NT2/D1 (cell line): Measurements from ENCODE around the gene HTR7.
A peak's percentile ranks its signal among the peaks of the same experiment; 100 is the strongest.

Source experiments
- DNase-seq: peaks from one replicate; pipeline ENCODE4 v3.0.0-alpha.2; 2011; ENCODE audit warnings: low read depth, low spot score
- H3K27me3 ChIP-seq: 2 replicates; pipeline ENCODE4 v1.6.0; 2011; ENCODE audit warnings: mild to moderate bottlenecking; ENCODE audit not compliant: insufficient read length, insufficient read depth
- H3K36me3 ChIP-seq: 2 replicates; pipeline ENCODE4 v1.6.1; 2011; ENCODE audit warnings: mild to moderate bottlenecking, low read length, mixed read lengths; ENCODE audit not compliant: insufficient read depth, insufficient read length
- H3K4me1 ChIP-seq: 2 replicates; pipeline ENCODE4 v1.5.1; 2011; ENCODE audit not compliant: insufficient read depth, insufficient read length
- H3K4me3 ChIP-seq: 2 replicates; pipeline ENCODE4 v1.5.1; 2011; ENCODE audit warnings: low read depth; ENCODE audit not compliant: insufficient read length
- H3K9ac ChIP-seq: 2 replicates; pipeline ENCODE4 v1.6.0; 2011; ENCODE audit warnings: low read depth; ENCODE audit not compliant: insufficient read length
- H3K9me3 ChIP-seq: 2 replicates; pipeline ENCODE4 v1.5.1; 2011; ENCODE audit warnings: mild to moderate bottlenecking, low read length; ENCODE audit not compliant: insufficient read depth
- SUZ12 ChIP-seq: IDR thresholded peaks from 2 replicates; pipeline ENCODE4 v1.6.1; 2011; ENCODE audit not compliant: insufficient read length, insufficient read depth; ENCODE audit errors: extremely low read depth
- YY1 ChIP-seq: IDR thresholded peaks from 2 replicates; pipeline ENCODE4 v1.6.1; 2011; ENCODE audit not compliant: insufficient read length, insufficient read depth
- ZNF274 ChIP-seq: IDR thresholded peaks from 2 replicates; pipeline ENCODE4 v1.6.1; 2011; ENCODE audit warnings: mild to moderate bottlenecking, low read depth, low read length

The HTR7 gene

DNA sequence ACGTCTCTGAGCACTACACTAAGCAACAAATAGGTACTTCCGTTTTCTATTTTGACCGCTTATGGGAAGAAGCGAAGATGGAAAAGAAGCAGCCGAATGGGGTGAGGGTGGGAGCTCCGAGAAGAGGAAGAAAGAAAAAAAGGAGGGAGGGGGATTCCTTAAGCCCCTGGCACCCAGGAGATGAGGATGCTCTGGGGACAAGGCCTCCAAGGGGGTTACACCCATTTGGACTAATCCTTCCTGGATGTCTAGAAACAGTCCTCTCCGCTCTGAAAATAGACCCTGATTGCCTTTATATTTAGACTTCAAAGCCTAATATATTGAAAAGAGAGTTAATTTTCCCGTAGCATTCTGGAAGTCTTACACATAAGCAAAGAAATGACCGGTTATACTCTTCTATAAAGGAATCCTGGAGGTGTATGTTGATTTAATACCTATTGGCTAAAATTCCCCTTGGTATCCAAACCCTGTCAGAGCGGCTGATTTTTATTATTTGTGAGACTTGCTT, 676 bp upstream of the HTR7 start:
- H3K9ac ChIP-seq = peak overlapping the region; percentile 32

DNA sequence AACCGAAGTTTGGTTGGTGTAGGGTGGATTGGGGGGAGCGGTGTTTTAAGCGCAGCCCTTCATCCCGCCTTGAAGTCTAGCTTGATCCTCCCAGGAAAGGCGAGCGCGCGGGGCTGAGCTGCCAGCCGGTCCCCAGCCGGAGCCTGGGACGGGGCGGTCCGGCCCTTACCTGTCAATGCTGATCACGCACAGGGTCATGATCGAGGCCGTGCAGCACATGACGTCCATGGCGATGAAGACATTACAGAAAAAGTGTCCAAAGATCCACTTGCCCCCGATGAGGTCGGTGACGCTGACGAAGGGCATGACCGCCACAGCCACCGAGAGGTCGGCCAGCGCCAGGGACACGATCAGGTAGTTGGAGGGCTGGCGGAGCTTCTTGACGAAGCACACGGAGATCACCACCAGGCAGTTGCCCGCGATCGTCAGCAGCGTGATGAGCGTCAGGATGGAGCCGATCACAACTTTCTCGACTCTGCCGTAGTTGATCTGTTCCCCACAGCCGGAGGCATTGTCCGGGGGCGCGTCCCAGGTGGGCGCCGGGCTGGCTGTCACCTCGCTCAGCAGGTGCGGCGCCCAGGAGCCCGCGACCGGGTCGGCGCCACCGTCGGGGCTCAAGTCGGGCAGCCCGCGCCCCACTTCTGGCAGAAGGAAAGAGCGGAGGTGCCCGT, 740 bp downstream of the HTR7 start:
- TF ChIP-seq YY1 = no peak
- TF ChIP-seq SUZ12 = no peak
- TF ChIP-seq ZNF274 = no peak
- peak overlapping the region; percentile 32 for H3K9ac ChIP-seq
- no peaks in the 10 kb centered on the region for H3K4me1 ChIP-seq
- H3K4me3 ChIP-seq = peak overlapping the region; percentile 50
- no peak for DNase-seq
- H3K36me3 ChIP-seq = no peaks in the 10 kb centered on the region
- no peaks in the 10 kb centered on the region for H3K9me3 ChIP-seq
- H3K27me3 ChIP-seq = peaks cover 27% of the 10 kb centered on the region

More for the DNA sequence above, 676 bp upstream of the HTR7 start:
- Histone ChIP-seq H3K4me3 (peak overlapping the region; percentile 53), H3K27me3 (peaks cover 27% of the 10 kb centered on the region), H3K36me3 (no peaks in the 10 kb centered on the region), H3K9me3 (no peaks in the 10 kb centered on the region), H3K4me1 (no peaks in the 10 kb centered on the region)
- no peak for TF ChIP-seq ZNF274
- TF ChIP-seq YY1 = no peak
- TF ChIP-seq SUZ12 = no peak
- DNase-seq = no peak

DNA sequence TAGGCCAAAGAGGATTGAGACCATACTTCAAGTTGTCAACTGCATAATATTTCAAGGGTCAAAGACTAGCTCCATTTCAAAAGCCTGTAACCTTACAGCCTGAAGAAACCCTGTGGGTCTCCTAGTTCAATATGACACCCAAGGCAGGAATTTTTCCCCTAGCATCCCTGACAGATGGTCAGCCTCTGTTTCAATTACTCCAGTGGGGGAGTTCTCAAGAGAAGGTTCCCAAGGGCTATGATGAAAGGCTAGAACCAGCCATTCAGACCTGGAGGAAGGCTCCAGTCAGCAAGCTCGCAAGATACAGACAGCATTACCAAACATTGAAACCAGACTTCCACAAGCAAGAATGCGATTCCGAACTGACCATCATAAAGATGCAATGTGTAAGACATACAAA, 1.6 kb downstream of the HTR7 start:
- no peaks in the 10 kb centered on the region for H3K9me3 ChIP-seq
- TF ChIP-seq ZNF274 = no peak
- TF ChIP-seq SUZ12 = no peak
- no peak for TF ChIP-seq YY1
- peaks cover 27% of the 10 kb centered on the region for H3K27me3 ChIP-seq
- no peak for DNase-seq
- H3K36me3 ChIP-seq = no peaks in the 10 kb centered on the region
- no peak overlapping the region for H3K4me3 ChIP-seq
- H3K4me1 ChIP-seq = no peaks in the 10 kb centered on the region
- no peak overlapping the region for H3K9ac ChIP-seq

DNA sequence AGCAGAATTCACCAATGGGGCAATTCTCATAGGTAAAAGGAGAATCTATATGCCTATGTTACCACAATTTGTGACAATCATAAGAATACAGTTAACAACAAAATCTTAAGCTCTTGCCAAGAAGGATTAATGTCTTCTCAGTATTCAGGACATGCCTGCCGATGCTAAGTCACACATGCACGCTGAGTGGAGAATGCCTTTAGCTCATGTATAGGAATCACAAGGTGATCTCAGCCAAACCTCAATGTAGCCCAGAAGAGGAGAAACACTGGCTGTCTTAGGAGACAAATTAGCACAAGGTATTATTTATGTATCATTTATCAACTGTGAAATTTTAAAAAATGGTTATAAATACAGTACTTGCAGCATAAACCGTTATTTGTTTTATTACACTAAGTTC, 2.7 kb downstream of the HTR7 start:
- TF ChIP-seq ZNF274 = no peak
- no peak for TF ChIP-seq YY1
- no peak for TF ChIP-seq SUZ12
- DNase-seq = no peak
- Histone ChIP-seq H3K4me3 (no peak overlapping the region), H3K27me3 (peaks cover 27% of the 10 kb centered on the region), H3K4me1 (no peaks in the 10 kb centered on the region), H3K9me3 (peaks cover 11% of the 10 kb centered on the region), H3K9ac (no peak overlapping the region), H3K36me3 (no peaks in the 10 kb centered on the region)

- Histone ChIP-seq H3K9me3 (peaks cover 20% of the 10 kb centered on the region), H3K36me3 (no peaks in the 10 kb centered on the region), H3K9ac (no peak overlapping the region), H3K27me3 (no peaks in the 10 kb centered on the region), H3K4me3 (no peak overlapping the region), H3K4me1 (no peaks in the 10 kb centered on the region)
- TF ChIP-seq ZNF274 (no peak), YY1 (no peak), SUZ12 (no peak)
- DNase-seq = no peak
Observed at GRCh38 chr10:90849956-90850749, 7.7 kb downstream of the HTR7 start.

- Histone ChIP-seq H3K27me3 (no peaks in the 10 kb centered on the region), H3K9me3 (peaks cover 20% of the 10 kb centered on the region), H3K9ac (no peak overlapping the region), H3K36me3 (no peaks in the 10 kb centered on the region), H3K4me1 (no peaks in the 10 kb centered on the region), H3K4me3 (no peak overlapping the region)
- DNase-seq = no peak
- TF ChIP-seq ZNF274 (no peak), SUZ12 (no peak), YY1 (no peak)
Observed at GRCh38 chr10:90847436-90847835, 10.4 kb downstream of the HTR7 start.

DNA sequence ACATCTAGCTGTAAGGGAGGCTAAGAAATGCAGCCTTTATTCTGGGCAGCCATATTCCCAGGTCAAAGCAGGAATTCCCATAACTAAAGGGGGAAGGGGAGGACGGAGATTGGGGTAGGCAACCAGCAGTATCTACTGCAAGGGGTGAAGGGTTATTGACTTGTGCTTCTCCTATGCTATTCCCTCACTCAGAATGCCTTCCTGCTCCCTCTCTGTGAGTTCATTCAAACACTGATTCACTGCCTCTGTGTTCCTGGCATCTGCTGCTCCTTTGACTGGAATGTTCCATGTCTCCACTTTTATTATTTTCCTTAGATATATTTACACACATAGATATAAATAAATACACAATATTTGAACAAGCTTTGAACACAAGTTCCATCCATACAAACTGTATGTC, 11.1 kb downstream of the HTR7 start:
- Histone ChIP-seq H3K27me3 (no peaks in the 10 kb centered on the region), H3K36me3 (no peaks in the 10 kb centered on the region), H3K9ac (no peak overlapping the region), H3K4me1 (no peaks in the 10 kb centered on the region), H3K9me3 (peaks cover 20% of the 10 kb centered on the region), H3K4me3 (no peak overlapping the region)
- DNase-seq = no peak
- TF ChIP-seq YY1 = no peak
